Ovary (tissue), 9 donors: Measurements from ENCODE around the gene ZNF718. TPM values are rescaled to one million over a fixed set of nuclear protein-coding genes. Genes with fewer than 3 reads are reported as not detected.
"Not testable (repeated sequence)": the region's sequence is repeated elsewhere in the genome, so short reads cannot be mapped to it uniquely, and the experiment has no call there.

Experiments
- DNase-seq, 5 donors: peaks; one replicate each; pipeline ENCODE4 v3.0.0-alpha.2; 2019 to 2020
- H3K27ac ChIP-seq, 2 donors: fragments of 200-600 bp; one replicate each; pipeline versions ENCODE4 v1.5.1 to v1.8.0; 2019 to 2022
- H3K27me3 ChIP-seq: fragments of 200-600 bp; one replicate; pipeline ENCODE4 v1.8.0; 2022
- H3K36me3 ChIP-seq: fragments of 200-600 bp; sonication (generic); one replicate; pipeline ENCODE4 v1.5.1; 2019
- H3K4me1 ChIP-seq: one replicate; pipeline ENCODE4 v1.8.1; 2013; ENCODE audit warnings: mild to moderate bottlenecking, moderate library complexity; ENCODE audit not compliant: insufficient read depth
- H3K4me3 ChIP-seq: fragments of 200-600 bp; sonication (generic); one replicate; pipeline ENCODE4 v1.5.1; 2017
- H3K9me3 ChIP-seq, 2 donors: fragments of 200-600 bp in 1 of 2; sonication (generic) in 1 of 2; one replicate each; pipeline versions ENCODE4 v1.5.1 to v1.8.1; 2013 to 2019; ENCODE audit warnings: mild to moderate bottlenecking in 1 of 2, moderate library complexity in 1 of 2
- CTCF ChIP-seq, 3 donors: fragments of 450-650 bp in 2 of 3; fragments of 200-600 bp in 1 of 3; IDR thresholded peaks; one replicate each; pipeline versions ENCODE4 v1.5.1 to v1.8.0; 2016 to 2022; ENCODE audit warnings: antibody characterized with exemption in 3 of 3, mild to moderate bottlenecking in 1 of 3
- EP300 ChIP-seq: sonication (generic); formaldehyde crosslinking; IDR thresholded peaks from one replicate; pipeline ENCODE4 v1.6.1; 2017; ENCODE audit warnings: antibody characterized with exemption
- POLR2A ChIP-seq: fragments of 450-650 bp; IDR thresholded peaks from one replicate; pipeline ENCODE4 v1.6.1; 2017; ENCODE audit warnings: antibody characterized with exemption, mild to moderate bottlenecking, moderate library complexity
- WGBS, 3 donors: extraction: QIAGEN DNeasy Blood & Tissue Kit in 1 of 3; methylation state at CpG; one replicate each; pipeline versions ENCODE4 v1.1.5 to v1.1.7; 2013 to 2017; 5-methylcytosine and 5-hydroxymethylcytosine counted together
- intact Hi-C, 4 donors: fragments of 100-400 bp; cut with DNase I; formaldehyde crosslinking; loops; one replicate each; pipeline versions ENCODE4 v1.11.0 to v1.15.1; 2022 to 2023
- polyA plus RNA-seq, 2 donors: library from polyadenylated mRNA; stranded (reverse); fragments of 200-250 nt in 1 of 2; fragments of 350-450 nt in 1 of 2; fragmentation: Illumina TruSeq in 1 of 2; extraction: RNeasy Lipid Tissue Mini Kit (QIAGEN cat#74804) in 1 of 2; gene quantifications; one replicate each; pipeline ENCODE4 v1.2.3, GENCODE V29; 2013 to 2014
- total RNA-seq, 7 donors: library from RNA; depleted of rRNA in 2 of 7; stranded (reverse); fragments of >200 nt in 2 of 7; fragmentation: NEBNext Ultra II Directional in 3 of 7; extraction: Animal tissue kit (Norgen Biotek cat#: 25700) in 3 of 7; gene quantifications; one replicate each; pipeline versions ENCODE4 v1.1.0 to v1.2.4, GENCODE V29; 2016 to 2023
- donor health status: DM: no; HTN: no; CAD: no; lungs with moderate emphysema.
- donor health status: DM: no; HTN: no; CAD: no.
- donor health status: Bipolar disorder and iron deficiency.
- donor health status: DM: yes; HTN: yes; CAD: no.
- donor health status: DM: no; HTN: no; CAD: no.
- donor health status: DM: yes; HTN: yes; CAD: no.

ZNF718 gene
- total and polyA plus RNA-seq, 9 donors: 2.5 to 12.4 (median 7.3) TPM

GRCh38 chr4:211033-211511 lies 86.8 kb downstream of the ZNF718 start:
- Histone ChIP-seq H3K9me3 (no peaks in the 10 kb centered on the region), H3K36me3 (no peaks in the 10 kb centered on the region), H3K27ac (no peak overlapping the region), H3K4me1 (peaks cover 2% of the 10 kb centered on the region), H3K4me3 (no peak overlapping the region), H3K27me3 (no peaks in the 10 kb centered on the region)
- TF ChIP-seq CTCF (IDR thresholded peaks at IDR 0.05) (no peak), EP300 (no peak), POLR2A (no peak)
- DNase-seq: no peak
- 93 to 98% (median 93%) methylated on average over 8 of the region's 8 CpGs for WGBS, 3 donors
- intact Hi-C loops: no loop called here

- intact Hi-C loops: no loop called here
- 0 to 4% (median 2%) methylated on average over 41 to 57 of the region's 57 CpGs for WGBS, 3 donors
- peaks cover 2% of the 10 kb centered on the region for H3K4me1 ChIP-seq
- no peaks in the 10 kb centered on the region for H3K27me3 ChIP-seq
- H3K36me3 ChIP-seq: no peaks in the 10 kb centered on the region
- peak; percentile 68 to 76 (median 74) for DNase-seq
- TF ChIP-seq CTCF (IDR thresholded peaks at IDR 0.05): no peak
- peak; percentile 45 for TF ChIP-seq POLR2A
- peak overlapping the region; percentile 73 for H3K4me3 ChIP-seq
- H3K27ac ChIP-seq: peak overlapping the region; percentile 11 to 56
- no peaks in the 10 kb centered on the region for H3K9me3 ChIP-seq
These were observed 88.3 kb downstream of the ZNF718 start for GRCh38 chr4:212438-213188.

DNA sequence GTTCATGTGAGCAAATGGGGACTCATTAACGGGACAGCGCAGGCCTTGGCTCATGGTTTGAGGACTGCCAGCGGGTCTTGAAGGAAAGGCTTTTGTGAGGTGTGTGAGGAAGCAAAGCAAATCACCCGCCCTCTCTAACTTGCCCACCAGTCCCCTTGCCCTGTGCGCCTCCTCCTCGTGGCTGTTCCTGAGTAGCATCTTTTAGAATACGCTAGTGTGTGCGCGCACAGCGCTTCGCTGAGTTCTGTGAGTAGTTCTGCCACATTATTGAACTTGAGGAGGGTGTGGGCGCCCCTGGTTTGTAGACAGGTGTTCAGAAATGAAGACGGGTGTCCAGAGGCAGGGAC lies 88.9 kb downstream of the ZNF718 start:
- peak overlapping the region; percentile 73 for H3K4me3 ChIP-seq
- intact Hi-C loops, H3K4me1 ChIP-seq, H3K27me3 ChIP-seq, H3K27ac ChIP-seq, H3K36me3 ChIP-seq, H3K9me3 ChIP-seq: not testable (repeated sequence)
- WGBS, 3 donors: 2 to 14% (median 3%) methylated on average over 13 of the region's 13 CpGs
- DNase-seq: peak in 1 of 5 donors; percentile 30

Other genes with a start within 250 kb of the ZNF718 start
- gene ZNF595, start 71.2 kb upstream of the ZNF718 start, total RNA-seq: 10 to 100 TPM; 21.7 to 70.8 (median 32.4) TPM
- gene ZNF595, start 71.2 kb upstream of the ZNF718 start, polyA plus RNA-seq: 10 to 100 TPM; 15.9 to 18.1 TPM
- gene ZNF732, start 181.0 kb downstream of the ZNF718 start, total RNA-seq: under 1 TPM; 0.30 to 0.85 (median 0.43) TPM
- gene ZNF732, start 181.0 kb downstream of the ZNF718 start, polyA plus RNA-seq: under 1 TPM; 0.37 to 0.44 TPM
- gene ZNF141, start 213.3 kb downstream of the ZNF718 start, total RNA-seq: 10 to 100 TPM; 30.9 to 55.7 (median 40.4) TPM
- 10 to 100 TPM in 1 of 2 donors, 1 to 10 TPM in 1; 7.4 to 14.8 TPM for gene ZNF141, start 213.3 kb downstream of the ZNF718 start, polyA plus RNA-seq